HG03097 (cell line): Measurements from ENCODE around the gene CD58.

Experiments used
- ATAC-seq: cut with Tn5 transposase; IDR thresholded peaks from one replicate; pipeline ENCODE4 v1.9.1; 2021; ENCODE audit not compliant: unreplicated experiment, low FRiP score

Gene CD58

DNA sequence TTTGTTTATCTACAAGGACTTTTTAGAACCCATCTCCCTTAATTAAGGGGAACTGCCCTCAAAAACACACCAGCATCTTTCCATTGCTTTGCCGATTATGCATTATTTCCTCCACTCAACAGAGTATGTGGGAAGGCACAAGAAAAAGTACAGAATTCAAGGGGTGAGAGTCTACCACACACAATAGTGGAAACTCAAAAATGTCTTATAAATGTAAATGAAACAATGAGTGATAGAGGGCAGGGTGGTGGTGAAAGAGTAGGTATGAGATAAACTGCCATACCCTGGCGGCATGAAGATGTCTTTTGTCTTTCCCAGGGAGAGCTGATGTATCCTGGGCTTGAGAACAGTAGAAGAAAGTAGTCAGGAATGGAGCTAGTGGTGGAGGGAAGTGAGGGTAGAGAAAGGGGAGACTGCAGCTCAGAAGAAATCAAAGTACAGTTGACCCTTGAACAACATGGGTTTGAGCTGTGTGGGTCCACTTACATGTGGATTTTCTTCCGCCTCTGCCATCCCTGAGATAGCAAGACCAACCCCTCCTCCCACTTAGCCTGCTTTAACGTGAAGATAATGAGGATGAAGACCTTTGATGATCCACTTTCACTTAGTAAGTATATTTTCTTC is 24.4 kb downstream of the CD58 start:
- no peak for ATAC-seq

DNA sequence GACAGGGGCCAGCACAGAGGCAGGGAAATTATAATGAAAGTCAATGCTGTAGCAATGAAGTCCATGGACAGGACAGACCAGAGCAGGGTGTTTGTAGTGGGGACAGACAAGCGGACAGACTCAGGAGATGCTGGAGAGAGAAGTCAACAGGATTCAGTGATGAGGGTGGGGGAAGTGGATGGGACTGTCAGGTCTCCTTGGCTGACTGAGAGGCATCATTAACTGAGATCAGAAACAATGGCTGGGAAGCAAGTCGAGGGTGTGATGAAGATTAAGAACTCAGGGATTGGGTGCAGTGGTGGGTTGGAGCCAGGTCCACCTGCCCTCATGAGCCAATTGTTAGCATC is 25.5 kb downstream of the CD58 start:
- no peak for ATAC-seq

DNA sequence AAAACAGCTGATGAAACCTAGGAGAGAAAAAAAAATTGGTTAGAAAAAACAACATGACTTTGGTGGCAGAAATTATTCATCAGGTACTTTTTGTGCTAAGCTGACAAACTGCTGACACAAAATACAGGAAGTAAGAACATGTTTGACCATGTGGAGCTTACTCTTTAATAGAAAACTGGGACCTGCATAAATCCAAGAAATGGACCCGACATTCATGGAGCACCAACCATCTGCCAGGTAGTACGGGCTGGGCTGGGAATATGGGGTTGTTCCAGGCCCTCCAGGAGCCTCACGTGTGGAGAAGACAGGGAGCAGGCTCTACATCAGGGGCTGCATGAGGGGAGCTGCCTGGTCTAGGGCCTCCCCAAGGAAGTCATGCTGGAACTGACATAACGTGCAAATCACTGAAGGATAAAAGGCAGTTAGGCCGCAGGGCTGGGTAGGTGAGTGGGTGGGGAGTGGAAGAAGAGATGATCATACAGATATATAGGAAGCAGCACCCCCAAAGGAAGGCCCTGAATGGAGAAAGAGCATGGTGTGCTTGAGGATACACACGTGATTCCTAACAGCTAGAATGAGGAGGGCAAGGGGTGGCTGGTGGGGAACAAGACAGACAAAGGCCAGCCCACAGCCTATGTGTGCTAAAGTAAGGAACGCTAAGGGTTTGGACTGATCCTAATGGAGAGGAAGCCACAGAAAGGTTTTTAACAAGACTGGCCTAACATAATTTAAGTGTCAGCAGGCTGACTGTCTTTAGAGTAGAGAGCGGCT is 26.1 kb downstream of the CD58 start:
- peak; percentile 40 for ATAC-seq

GRCh38 chr1:116540088-116540487 is 30.7 kb downstream of the CD58 start:
- peak; percentile 38 for ATAC-seq

- peak; percentile 70 for ATAC-seq
These were observed 32.3 kb downstream of the CD58 start for GRCh38 chr1:116538544-116538943.

DNA sequence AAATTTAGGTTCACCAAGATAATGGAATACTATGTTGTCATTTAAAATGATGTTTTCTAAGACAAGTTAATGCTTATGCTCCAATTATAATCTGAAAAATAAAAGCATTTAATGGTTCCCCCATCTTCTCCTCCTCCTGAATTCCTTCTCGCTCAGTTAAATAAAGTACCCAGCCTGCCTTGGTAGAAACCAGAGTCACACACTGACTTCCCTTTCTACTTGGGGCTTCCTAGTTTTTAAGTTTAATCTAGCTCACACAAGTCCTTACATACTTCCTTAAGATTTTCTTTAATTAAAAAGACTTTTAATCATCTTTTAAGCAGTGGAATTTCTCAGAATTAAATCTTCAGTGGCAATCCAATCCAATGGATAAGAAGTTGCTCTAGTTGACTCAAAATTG is 32.9 kb downstream of the CD58 start:
- ATAC-seq, result no peak

DNA sequence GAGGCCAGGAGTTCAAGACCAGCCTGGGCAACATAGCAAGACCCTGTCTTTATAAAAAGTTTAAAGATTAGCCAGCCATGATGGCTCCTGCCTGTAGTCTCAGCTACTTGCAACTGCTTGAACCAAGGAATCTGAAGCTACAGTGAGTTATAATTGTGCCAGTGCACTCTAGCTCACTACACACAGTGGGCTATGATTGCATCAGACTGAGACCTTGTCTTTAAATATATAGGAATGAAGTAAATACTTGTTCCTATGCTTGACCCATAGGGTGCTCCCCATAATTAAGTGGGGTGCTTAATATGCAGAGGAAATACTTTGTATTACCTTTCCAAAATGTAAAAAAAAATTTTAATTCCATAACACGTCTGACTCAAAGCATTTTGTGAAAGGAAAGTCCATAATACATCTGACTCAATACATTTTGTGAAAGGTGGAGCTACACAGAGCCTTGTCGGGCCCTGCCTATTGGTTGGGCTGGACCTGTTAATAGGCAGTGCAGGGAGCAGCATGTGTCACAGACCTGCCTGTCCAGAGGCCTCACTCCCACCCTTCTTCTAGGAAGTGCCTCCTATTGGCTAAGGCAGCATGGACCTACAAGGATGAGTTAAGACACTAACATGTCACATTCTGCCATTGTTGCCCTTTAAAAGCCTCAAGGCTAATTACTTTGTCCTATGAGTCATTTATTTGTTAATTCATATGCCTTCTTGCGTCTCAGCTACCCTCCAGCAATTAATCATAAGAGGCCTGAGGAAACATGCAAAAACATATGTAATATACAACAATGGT is 33.6 kb downstream of the CD58 start:
- no peak for ATAC-seq

GRCh38 chr1:116534014-116534739 is 36.6 kb downstream of the CD58 start:
- no peak for ATAC-seq

GRCh38 chr1:116533429-116533820 is 37.4 kb downstream of the CD58 start:
- no peak for ATAC-seq

GRCh38 chr1:116532671-116533428 is 38.0 kb downstream of the CD58 start:
- no peak for ATAC-seq

DNA sequence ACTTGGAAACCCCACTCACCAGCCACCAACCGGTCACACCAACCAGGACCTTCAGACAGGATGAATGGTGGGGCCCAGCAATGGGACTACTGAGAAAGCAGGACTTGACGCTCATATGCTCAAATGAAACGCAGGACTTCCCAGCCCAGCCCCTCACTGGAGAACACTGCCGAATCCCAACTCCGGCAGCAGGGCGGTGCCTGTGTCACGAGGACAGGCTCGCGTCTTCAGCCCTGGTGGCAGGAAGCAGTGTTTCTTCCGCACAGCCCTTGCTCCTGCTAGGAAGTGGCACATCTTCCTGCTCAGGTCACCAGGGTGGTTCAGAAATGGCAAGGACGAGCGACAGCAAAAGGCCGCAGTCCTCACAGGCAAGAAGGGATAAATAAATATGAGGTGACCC is 38.9 kb downstream of the CD58 start:
- no peak for ATAC-seq

- no peak for ATAC-seq
These were observed 41.1 kb downstream of the CD58 start for GRCh38 chr1:116529681-116530080.

DNA sequence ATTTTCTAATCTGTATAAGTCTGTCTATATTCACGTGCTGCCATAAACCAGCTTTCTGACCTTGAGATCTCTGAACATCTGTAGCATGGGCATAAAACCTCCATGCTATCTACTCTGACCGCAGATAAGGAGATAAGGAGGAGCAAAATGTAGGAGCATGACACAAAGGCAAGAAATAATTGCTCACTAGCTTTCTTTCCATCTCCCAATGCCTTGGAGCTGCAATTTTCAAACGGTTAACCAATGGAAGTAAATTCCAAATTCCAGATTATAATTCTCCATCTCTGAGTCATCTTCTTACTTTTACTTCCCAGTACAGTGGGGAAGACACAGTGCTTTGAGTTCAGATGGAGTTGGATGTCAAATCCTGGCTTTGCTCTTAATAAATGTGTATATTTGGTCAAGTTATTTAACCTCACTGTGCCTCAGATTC is 41.6 kb downstream of the CD58 start:
- no peak for ATAC-seq

DNA sequence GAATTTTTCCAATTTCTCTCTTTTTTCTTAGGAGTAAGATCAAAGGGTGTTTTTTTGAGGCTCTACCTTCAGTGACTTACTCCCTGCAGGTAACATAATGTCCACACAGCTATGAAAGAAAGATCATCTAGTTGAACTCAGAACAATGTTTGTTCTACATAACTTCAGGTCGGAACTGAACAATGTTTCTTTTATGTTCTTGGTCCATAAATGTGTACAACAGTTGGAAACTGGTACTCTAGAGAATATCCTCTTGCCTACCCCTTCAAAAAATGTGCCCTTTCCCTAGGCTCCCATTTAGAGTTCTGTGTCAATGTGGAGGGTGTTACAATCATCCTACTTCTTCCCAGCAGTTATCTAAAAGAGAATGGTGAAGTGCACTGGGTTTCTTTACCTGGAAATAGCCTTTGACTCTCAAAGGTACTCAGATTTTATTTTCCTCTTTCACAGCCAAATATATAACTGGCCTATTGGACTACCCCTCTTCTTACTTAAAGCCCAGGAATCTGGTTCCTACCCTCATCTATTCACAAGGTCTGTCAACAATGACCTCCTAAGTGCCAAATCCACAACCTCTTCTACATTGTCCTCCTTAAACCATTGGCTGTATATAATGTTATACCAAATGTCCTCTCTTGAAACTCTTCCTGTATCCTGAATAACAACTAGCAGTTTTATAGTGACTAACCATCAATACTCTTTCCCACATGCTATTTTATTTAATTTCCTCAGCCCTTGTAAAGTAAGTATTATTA is 42.3 kb downstream of the CD58 start:
- ATAC-seq, result no peak

DNA sequence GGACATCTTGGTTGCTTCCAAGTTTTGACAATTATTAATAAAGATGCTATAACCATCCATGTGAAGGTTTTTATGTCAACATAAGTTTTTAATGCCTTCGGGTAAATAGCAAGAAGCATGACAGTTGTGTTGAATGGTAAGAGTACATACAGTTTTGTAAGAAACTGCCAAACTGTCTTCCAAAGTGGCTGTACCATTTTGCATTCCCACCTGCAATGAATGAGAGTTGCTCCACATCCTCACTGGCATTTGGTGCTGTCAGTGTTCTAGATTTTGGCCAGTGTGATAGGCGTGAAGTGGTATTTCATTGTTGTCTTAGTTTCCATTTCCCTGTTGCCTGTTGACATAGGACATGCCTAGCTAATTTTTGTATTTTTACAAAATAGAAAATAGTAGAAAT is 45.4 kb downstream of the CD58 start:
- no peak for ATAC-seq

DNA sequence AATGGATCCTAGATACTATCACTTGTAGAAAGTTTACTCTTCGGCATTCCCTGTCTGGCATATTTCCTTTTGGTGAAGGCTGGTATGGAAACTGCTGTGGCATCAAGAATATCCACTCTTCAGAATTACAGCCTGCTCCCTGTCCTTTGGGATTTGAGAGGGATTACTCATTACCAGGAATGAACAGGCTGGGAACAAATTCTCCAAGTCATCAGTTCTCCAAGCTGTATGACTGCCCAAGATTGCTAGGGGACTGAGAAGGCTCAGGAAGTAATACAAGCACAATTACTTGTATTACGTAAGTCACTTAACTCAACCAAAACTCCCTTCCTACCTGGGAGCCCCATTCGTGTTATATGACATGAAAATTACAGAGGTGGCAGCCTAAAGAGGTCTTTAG is 49.6 kb downstream of the CD58 start:
- ATAC-seq, result no peak

DNA sequence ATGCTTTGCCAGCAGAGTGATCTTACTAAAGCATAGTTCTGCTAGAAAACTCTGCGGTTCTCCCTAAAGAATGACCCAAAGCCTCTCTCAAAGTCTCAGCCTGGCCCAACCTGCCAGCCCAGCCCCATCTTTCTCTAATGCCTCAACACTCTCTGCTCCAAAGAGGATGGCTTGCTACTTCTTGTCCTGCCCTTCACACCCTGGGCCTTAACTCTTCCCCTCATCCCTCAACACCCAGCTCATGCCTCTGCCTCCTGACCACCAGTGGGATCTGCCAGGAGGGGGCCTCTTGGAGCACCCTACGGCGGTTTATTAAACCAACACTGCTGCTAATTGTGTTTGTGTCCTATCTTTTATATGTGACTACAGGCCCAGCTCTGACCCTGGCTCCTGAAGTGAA is 52.4 kb downstream of the CD58 start:
- ATAC-seq, result no peak

GRCh38 chr1:116516631-116517030 is 54.2 kb downstream of the CD58 start:
- no peak for ATAC-seq

- ATAC-seq, result no peak
These were observed 55.1 kb downstream of the CD58 start for GRCh38 chr1:116515702-116516101.
